ENCODE results near the gene RNF150. TPM values are rescaled to one million over a fixed set of nuclear protein-coding genes. Genes with fewer than 3 reads are reported as not detected.

Gene RNF150
- total RNA-seq, 1 experiment from 2014 or later = 0.15 TPM

GRCh38 chr4:140982613-140983340, 150.5 kb downstream of the RNF150 start:
- intact Hi-C loops (cut with micrococcal nuclease; ENCODE audit: unreplicated experiment) = no loop called here
- ChIA-PET POLR2A (ENCODE audit: unreplicated experiment) (no interaction called here), CTCF (no interaction called here)
- H3K4me3 ChIP-seq = no peak overlapping the region
- no peak for TF ChIP-seq CTCF (conservative IDR thresholded peaks at IDR 0.05)
- no peak for TF ChIP-seq EZH2 (IDR thresholded peaks at IDR 0.05; ENCODE audit: low read depth)
- H3K79me2 ChIP-seq (ENCODE audit: low read depth) = no peaks in the 10 kb centered on the region
- no peak overlapping the region for H3K4me2 ChIP-seq
- H3K4me1 ChIP-seq (replicated peaks; ENCODE audit: insufficient read depth) = no peaks in the 10 kb centered on the region
- H3K36me3 ChIP-seq (ENCODE audit: low read depth) = no peaks in the 10 kb centered on the region
- no peaks in the 10 kb centered on the region for H3K9me3 ChIP-seq (ENCODE audit: insufficient read depth, low read depth)
- no peaks in the 10 kb centered on the region for H3K27me3 ChIP-seq (ENCODE audit: insufficient read depth, low read depth)
- no TSS peak for BruUV-seq (replicated peaks)
- no peaks in the 10 kb centered on the region for H4K20me1 ChIP-seq (ENCODE audit: insufficient read depth)
- no peak overlapping the region for H3K27ac ChIP-seq
- no peaks in the 10 kb centered on the region for H3K9me2 ChIP-seq (ENCODE audit: insufficient read depth)
- no peaks in the 10 kb centered on the region for H3F3A ChIP-seq (ENCODE audit: insufficient read depth, low read depth)
- no peak for DNase-seq
- H2AFZ ChIP-seq = no peak overlapping the region

- no peaks in the 10 kb centered on the region for H3K9me2 ChIP-seq (ENCODE audit: insufficient read depth)
- ChIA-PET CTCF (no interaction called here), POLR2A (ENCODE audit: unreplicated experiment) (no interaction called here)
- DNase-seq = no peak
- H3K9me3 ChIP-seq (ENCODE audit: insufficient read depth, low read depth) = no peaks in the 10 kb centered on the region
- H3K4me3 ChIP-seq = no peak overlapping the region
- no peaks in the 10 kb centered on the region for H4K20me1 ChIP-seq (ENCODE audit: insufficient read depth)
- BruUV-seq (replicated peaks) = no TSS peak
- H3K27ac ChIP-seq = no peak overlapping the region
- H3K4me2 ChIP-seq = no peak overlapping the region
- intact Hi-C loops (cut with micrococcal nuclease; ENCODE audit: unreplicated experiment) = no loop called here
- no peaks in the 10 kb centered on the region for H3F3A ChIP-seq (ENCODE audit: insufficient read depth, low read depth)
- no peak for TF ChIP-seq CTCF (conservative IDR thresholded peaks at IDR 0.05)
- no peak for TF ChIP-seq EZH2 (IDR thresholded peaks at IDR 0.05; ENCODE audit: low read depth)
- H3K79me2 ChIP-seq (ENCODE audit: low read depth) = no peaks in the 10 kb centered on the region
- no peaks in the 10 kb centered on the region for H3K27me3 ChIP-seq (ENCODE audit: insufficient read depth, low read depth)
- H2AFZ ChIP-seq = no peak overlapping the region
- no peaks in the 10 kb centered on the region for H3K4me1 ChIP-seq (replicated peaks; ENCODE audit: insufficient read depth)
- H3K36me3 ChIP-seq (ENCODE audit: low read depth) = no peaks in the 10 kb centered on the region
These were observed 152.7 kb downstream of the RNF150 start for GRCh38 chr4:140980426-140981200.

DNA sequence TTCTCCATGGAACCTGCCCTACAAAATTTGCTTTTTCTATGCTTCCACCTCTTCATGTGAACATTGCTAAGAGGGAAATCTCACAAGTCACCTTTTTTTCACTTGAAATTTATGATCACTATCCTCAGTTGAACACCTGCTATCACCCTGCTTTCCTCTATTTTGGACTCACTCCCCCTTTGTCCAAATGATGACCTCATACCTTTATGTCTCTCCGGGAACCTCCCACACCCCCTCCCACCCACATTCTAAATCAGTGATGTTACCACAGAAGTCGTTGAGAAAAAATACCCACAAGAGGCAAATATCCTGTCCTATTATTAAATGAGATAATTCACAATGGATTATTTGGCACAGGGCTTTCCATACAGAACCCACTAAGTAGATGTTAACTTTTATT, 156.5 kb downstream of the RNF150 start:
- BruUV-seq (replicated peaks) = no TSS peak
- H4K20me1 ChIP-seq (ENCODE audit: insufficient read depth) = no peaks in the 10 kb centered on the region
- H3K27me3 ChIP-seq (ENCODE audit: insufficient read depth, low read depth) = no peaks in the 10 kb centered on the region
- intact Hi-C loops (cut with micrococcal nuclease; ENCODE audit: unreplicated experiment) = no loop called here
- H3K36me3 ChIP-seq (ENCODE audit: low read depth) = no peaks in the 10 kb centered on the region
- no peak for TF ChIP-seq CTCF (conservative IDR thresholded peaks at IDR 0.05)
- no peak for TF ChIP-seq EZH2 (IDR thresholded peaks at IDR 0.05; ENCODE audit: low read depth)
- H3K9me2 ChIP-seq (ENCODE audit: insufficient read depth) = no peaks in the 10 kb centered on the region
- H3K4me2 ChIP-seq = no peak overlapping the region
- no peaks in the 10 kb centered on the region for H3K4me1 ChIP-seq (replicated peaks; ENCODE audit: insufficient read depth)
- H3F3A ChIP-seq (ENCODE audit: insufficient read depth, low read depth) = no peaks in the 10 kb centered on the region
- no peak overlapping the region for H2AFZ ChIP-seq
- POLR2A ChIA-PET (ENCODE audit: unreplicated experiment) = no interaction called here
- no peak overlapping the region for H3K4me3 ChIP-seq
- no peak overlapping the region for H3K27ac ChIP-seq
- CTCF ChIA-PET = no interaction called here
- DNase-seq = no peak
- H3K79me2 ChIP-seq (ENCODE audit: low read depth) = no peaks in the 10 kb centered on the region
- H3K9me3 ChIP-seq (ENCODE audit: insufficient read depth, low read depth) = no peaks in the 10 kb centered on the region

Data from PC-9 (cell line).